Prostate gland (tissue), 2 donors: Measurements from ENCODE around the gene MPPE1.

ENCODE experiments used
- POLR2A ChIP-seq: fragments of 450-650 bp; IDR thresholded peaks from one replicate; pipeline ENCODE4 v1.6.1; 2016; ENCODE audit warnings: antibody characterized with exemption, mild to moderate bottlenecking
- TF ChIP-seq, protein P1 (sequence below), 4 experiments: fragments of 200-600 bp in 2 of 4; fragments of 450-650 bp in 2 of 4; sonication (generic) in 2 of 4; IDR thresholded peaks; 1 replicate in 3 of 4; 2 replicates in 1 of 4; pipeline ENCODE4 v1.5.1; 2016 to 2019; ENCODE audit warnings: antibody characterized with exemption in 4 of 4, mild to moderate bottlenecking in 2 of 4, moderate library complexity in 2 of 4

DNA sequence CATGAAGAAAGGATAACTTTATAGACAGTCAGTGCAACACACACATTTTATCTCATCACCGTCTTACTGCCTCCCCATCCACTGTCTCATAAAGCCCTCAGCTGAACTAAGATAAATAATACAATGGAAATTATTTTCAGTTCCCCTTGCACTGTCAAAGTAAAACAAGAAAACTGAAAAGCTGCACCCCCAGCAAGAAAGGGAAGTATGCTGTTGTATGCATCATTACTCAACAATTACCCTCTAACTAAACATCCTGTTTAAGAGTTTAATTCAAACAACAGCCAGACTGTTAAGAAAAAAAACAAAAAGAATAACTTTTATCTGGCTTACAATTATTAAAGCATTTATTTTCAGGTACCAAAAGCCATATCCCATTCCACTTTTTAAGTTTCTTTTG lies 25.0 kb downstream of the MPPE1 start:
- TF ChIP-seq, protein P1, sequence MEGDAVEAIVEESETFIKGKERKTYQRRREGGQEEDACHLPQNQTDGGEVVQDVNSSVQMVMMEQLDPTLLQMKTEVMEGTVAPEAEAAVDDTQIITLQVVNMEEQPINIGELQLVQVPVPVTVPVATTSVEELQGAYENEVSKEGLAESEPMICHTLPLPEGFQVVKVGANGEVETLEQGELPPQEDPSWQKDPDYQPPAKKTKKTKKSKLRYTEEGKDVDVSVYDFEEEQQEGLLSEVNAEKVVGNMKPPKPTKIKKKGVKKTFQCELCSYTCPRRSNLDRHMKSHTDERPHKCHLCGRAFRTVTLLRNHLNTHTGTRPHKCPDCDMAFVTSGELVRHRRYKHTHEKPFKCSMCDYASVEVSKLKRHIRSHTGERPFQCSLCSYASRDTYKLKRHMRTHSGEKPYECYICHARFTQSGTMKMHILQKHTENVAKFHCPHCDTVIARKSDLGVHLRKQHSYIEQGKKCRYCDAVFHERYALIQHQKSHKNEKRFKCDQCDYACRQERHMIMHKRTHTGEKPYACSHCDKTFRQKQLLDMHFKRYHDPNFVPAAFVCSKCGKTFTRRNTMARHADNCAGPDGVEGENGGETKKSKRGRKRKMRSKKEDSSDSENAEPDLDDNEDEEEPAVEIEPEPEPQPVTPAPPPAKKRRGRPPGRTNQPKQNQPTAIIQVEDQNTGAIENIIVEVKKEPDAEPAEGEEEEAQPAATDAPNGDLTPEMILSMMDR (IDR thresholded peaks at IDR 0.05) = no peak
- TF ChIP-seq POLR2A = no peak
